Heart left ventricle (tissue), 16 donors: ENCODE measurements around the gene OLFML3. TPM values are rescaled to one million over a fixed set of nuclear protein-coding genes. Genes with fewer than 3 reads are reported as not detected.
A peak's percentile ranks its signal among the peaks of the same experiment; 100 is the strongest.

Experiments
- ATAC-seq, 4 donors: fragments of 200-7000 bp; cut with Tn5 transposase; one replicate each; pipeline ENCODE4 v1.9.1; 2020 to 2022; ENCODE audit warnings: moderate library complexity in 4 of 4, mild to moderate bottlenecking in 3 of 4, moderate number of reproducible peaks in 1 of 4
- DNase-seq, 5 donors: peaks; one replicate each; pipeline ENCODE4 v3.0.0-alpha.2; 2020
- H3K27ac ChIP-seq, 12 donors: fragments of 200-600 bp; sonication (generic) in 4 of 12; one replicate each; pipeline versions ENCODE4 v1.5.0 to v1.8.0; 2016 to 2022; ENCODE audit warnings: mild to moderate bottlenecking in 2 of 12
- H3K27me3 ChIP-seq, 9 donors: fragments of 200-600 bp; sonication (generic) in 2 of 9; one replicate each; pipeline versions ENCODE4 v1.5.1 to v1.8.0; 2016 to 2022; ENCODE audit warnings: mild to moderate bottlenecking in 3 of 9
- H3K36me3 ChIP-seq, 9 donors: fragments of 200-600 bp; sonication (generic) in 2 of 9; one replicate each; pipeline versions ENCODE4 v1.5.0 to v1.8.0; 2018 to 2022; ENCODE audit warnings: mild to moderate bottlenecking in 2 of 9
- H3K4me1 ChIP-seq, 12 donors: fragments of 200-600 bp; sonication (generic) in 4 of 12; one replicate each; pipeline versions ENCODE4 v1.5.0 to v1.8.0; 2016 to 2022; ENCODE audit warnings: mild to moderate bottlenecking in 3 of 12
- H3K4me3 ChIP-seq, 12 donors: fragments of 200-600 bp; sonication (generic) in 4 of 12; one replicate each; pipeline versions ENCODE4 v1.5.0 to v1.8.0; 2017 to 2022; ENCODE audit warnings: mild to moderate bottlenecking in 9 of 12, moderate library complexity in 4 of 12
- H3K9me3 ChIP-seq, 12 donors: fragments of 200-600 bp; sonication (generic) in 4 of 12; one replicate each; pipeline versions ENCODE4 v1.5.0 to v1.8.0; 2016 to 2022; ENCODE audit warnings: mild to moderate bottlenecking in 1 of 12
- POLR2A ChIP-seq, 2 donors: fragments of 450-650 bp; IDR thresholded peaks; one replicate each; pipeline ENCODE4 v1.6.1; 2017; ENCODE audit warnings: antibody characterized with exemption in 2 of 2, mild to moderate bottlenecking in 2 of 2, moderate library complexity in 2 of 2
- WGBS, 4 donors: extraction: QIAGEN DNeasy Blood & Tissue Kit in 2 of 4; methylation state at CpG; one replicate each; pipeline versions ENCODE4 v1.1.5 to v1.1.7; 2013 to 2018; 5-methylcytosine and 5-hydroxymethylcytosine counted together
- intact Hi-C, 10 donors: fragments of 100-400 bp; cut with DNase I; formaldehyde crosslinking; loops; one replicate each; pipeline versions ENCODE4 v1.11.1 to v1.14.2; 2022
- polyA plus RNA-seq, 2 donors: library from polyadenylated mRNA; stranded (reverse); fragments of 200-250 nt; gene quantifications; one replicate each; pipeline ENCODE4 v1.2.3, GENCODE V29; 2013
- total RNA-seq, 9 donors: library from RNA; depleted of rRNA in 2 of 9; stranded (reverse); fragments of >200 nt in 2 of 9; fragmentation: NEBNext Ultra II Directional in 3 of 9; extraction: Animal tissue kit (Norgen Biotek cat#: 25700) in 3 of 9; gene quantifications; one replicate each; pipeline versions ENCODE4 v1.1.0 to v1.2.4, GENCODE V29; 2016 to 2023
- TF ChIP-seq, protein P1 (sequence below), 12 donors: fragments of 200-600 bp; sonication (generic) in 4 of 12; IDR thresholded peaks; one replicate each; pipeline versions ENCODE4 v1.5.0 to v1.8.0; 2018 to 2022; ENCODE audit warnings: antibody characterized with exemption in 12 of 12, mild to moderate bottlenecking in 5 of 12
- donor health status: ischemic (EF 13 %, LVEDD 7.1; RV severe dilation, severe dysfunction).
- donor health status: healthy with polysubstance abuse.
- donor health status: DM: no; HTN: yes; CAD: no.
- donor health status: DM: no; HTN: no; CAD: no.
- donor health status: ischemic (EF 25% LVEDD 6.9; RV normal size, moderate dysfunction).
- donor health status: ischemic (EF 25% LVEDD 5.7; RV mildly dilated, moderate dysfunction).
- donor health status: healthy.
- donor health status: DM: yes; HTN: yes; CAD: no.
- donor health status: ischemic (EF 35%, LVEDD 5.7; RV mildly dilated, moderate dysfunction).
- donor health status: nonischemic (EF 11% LVEDD 7.7; RV severe dilation, severe dysfunction).
- donor health status: DM: yes; HTN: yes; CAD: no.
- donor health status: PGD.
- donor health status: ischemic (EF 29% LVEDD 5.4; RV normal size, mild dysfunction).
- donor health status: nonischemic (EF 23%, LVEDD 6.1; RV moderate dilation, normal function).

The OLFML3 gene
- total and polyA plus RNA-seq, 11 donors = 5.1 to 27.2 (median 12.7) TPM

DNA sequence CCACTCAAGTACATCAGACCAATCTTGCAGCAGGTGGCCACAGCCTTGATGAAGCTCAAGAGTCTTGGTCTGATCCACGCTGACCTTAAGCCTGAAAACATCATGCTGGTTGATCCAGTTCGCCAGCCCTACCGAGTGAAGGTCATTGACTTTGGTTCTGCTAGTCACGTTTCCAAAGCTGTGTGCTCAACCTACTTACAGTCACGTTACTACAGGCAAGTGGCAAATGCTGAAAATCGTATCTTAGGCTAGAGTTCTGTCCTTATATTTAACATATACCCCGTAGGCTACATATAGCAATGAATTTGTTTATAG lies 38.1 kb upstream of the OLFML3 start:
- DNase-seq = no peak
- Histone ChIP-seq H3K9me3 (peaks cover 0 to 8% (median 0%) of the 10 kb centered on the region in 12 donors), H3K4me1 (peaks cover 0 to 50% (median 7%) of the 10 kb centered on the region in 12 donors), H3K36me3 (peaks cover 0 to 41% (median 31%) of the 10 kb centered on the region in 9 donors), H3K27ac (no peak overlapping the region), H3K4me3 (no peak overlapping the region), H3K27me3 (no peaks in the 10 kb centered on the region)
- no peak for ATAC-seq
- WGBS, 4 donors = 78 to 85% (median 83%) methylated on average over 7 of the region's 7 CpGs
- intact Hi-C loops = no loop called here
- TF ChIP-seq, protein P1, sequence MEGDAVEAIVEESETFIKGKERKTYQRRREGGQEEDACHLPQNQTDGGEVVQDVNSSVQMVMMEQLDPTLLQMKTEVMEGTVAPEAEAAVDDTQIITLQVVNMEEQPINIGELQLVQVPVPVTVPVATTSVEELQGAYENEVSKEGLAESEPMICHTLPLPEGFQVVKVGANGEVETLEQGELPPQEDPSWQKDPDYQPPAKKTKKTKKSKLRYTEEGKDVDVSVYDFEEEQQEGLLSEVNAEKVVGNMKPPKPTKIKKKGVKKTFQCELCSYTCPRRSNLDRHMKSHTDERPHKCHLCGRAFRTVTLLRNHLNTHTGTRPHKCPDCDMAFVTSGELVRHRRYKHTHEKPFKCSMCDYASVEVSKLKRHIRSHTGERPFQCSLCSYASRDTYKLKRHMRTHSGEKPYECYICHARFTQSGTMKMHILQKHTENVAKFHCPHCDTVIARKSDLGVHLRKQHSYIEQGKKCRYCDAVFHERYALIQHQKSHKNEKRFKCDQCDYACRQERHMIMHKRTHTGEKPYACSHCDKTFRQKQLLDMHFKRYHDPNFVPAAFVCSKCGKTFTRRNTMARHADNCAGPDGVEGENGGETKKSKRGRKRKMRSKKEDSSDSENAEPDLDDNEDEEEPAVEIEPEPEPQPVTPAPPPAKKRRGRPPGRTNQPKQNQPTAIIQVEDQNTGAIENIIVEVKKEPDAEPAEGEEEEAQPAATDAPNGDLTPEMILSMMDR (IDR thresholded peaks at IDR 0.05) = no peak
- TF ChIP-seq POLR2A (IDR thresholded peaks at IDR 0.05) = no peak

GRCh38 chr1:113942527-113942926 lies 36.7 kb upstream of the OLFML3 start:
- no peaks in the 10 kb centered on the region for H3K27me3 ChIP-seq
- peaks cover 0 to 8% (median 0%) of the 10 kb centered on the region in 12 donors for H3K9me3 ChIP-seq
- ATAC-seq (no peak), DNase-seq (no peak)
- TF ChIP-seq, protein P1 (IDR thresholded peaks at IDR 0.05) = no peak
- no peak for TF ChIP-seq POLR2A (IDR thresholded peaks at IDR 0.05)
- peaks cover 0 to 41% (median 31%) of the 10 kb centered on the region in 9 donors for H3K36me3 ChIP-seq
- peaks cover 0 to 50% (median 20%) of the 10 kb centered on the region in 12 donors for H3K4me1 ChIP-seq
- no peak overlapping the region for H3K27ac ChIP-seq
- intact Hi-C loops = no loop called here
- no peak overlapping the region for H3K4me3 ChIP-seq

- H3K4me1 ChIP-seq = peaks cover 0 to 50% (median 24%) of the 10 kb centered on the region in 12 donors
These were observed 36.1 kb upstream of the OLFML3 start for GRCh38 chr1:113943028-113943811.

DNA sequence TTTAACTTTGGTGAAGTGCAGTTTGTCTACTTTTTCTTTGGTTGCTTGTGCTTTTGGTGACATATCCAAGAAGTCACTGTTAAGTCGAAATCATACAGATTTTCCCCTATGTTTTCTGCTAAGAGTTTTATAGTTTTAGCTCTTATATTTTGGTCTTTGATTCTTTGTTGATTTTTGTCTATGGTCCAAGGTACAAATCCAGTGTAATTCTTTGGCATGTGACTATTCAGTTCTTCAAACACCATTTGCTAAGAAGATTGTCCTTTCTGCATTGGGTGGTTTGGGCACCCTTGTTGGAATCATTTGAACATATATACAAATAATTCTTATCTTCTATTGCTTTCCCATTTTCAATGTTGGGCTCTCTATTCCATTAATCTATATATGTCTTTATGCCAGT lies 33.9 kb upstream of the OLFML3 start:
- DNase-seq = no peak
- no peak for ATAC-seq
- Histone ChIP-seq H3K4me1 (peaks cover 0 to 56% (median 25%) of the 10 kb centered on the region in 12 donors), H3K36me3 (peaks cover 0 to 41% (median 29%) of the 10 kb centered on the region in 9 donors), H3K4me3 (no peak overlapping the region), H3K27ac (no peak overlapping the region), H3K9me3 (peaks cover 0 to 8% (median 0%) of the 10 kb centered on the region in 12 donors), H3K27me3 (no peaks in the 10 kb centered on the region)
- intact Hi-C loops = no loop called here
- 94 to 100% (median 99%) methylated on average over 1 of the region's 1 CpG for WGBS, 4 donors
- TF ChIP-seq POLR2A (IDR thresholded peaks at IDR 0.05) = no peak
- TF ChIP-seq, protein P1 (IDR thresholded peaks at IDR 0.05) = no peak

More at GRCh38 chr1:113943028-113943811, 36.1 kb upstream of the OLFML3 start:
- Histone ChIP-seq H3K36me3 (peaks cover 0 to 41% (median 31%) of the 10 kb centered on the region in 9 donors), H3K4me3 (no peak overlapping the region), H3K27me3 (no peaks in the 10 kb centered on the region), H3K27ac (no peak overlapping the region), H3K9me3 (peaks cover 0 to 8% (median 0%) of the 10 kb centered on the region in 12 donors)
- TF ChIP-seq POLR2A (IDR thresholded peaks at IDR 0.05) = no peak
- TF ChIP-seq, protein P1 (IDR thresholded peaks at IDR 0.05) = no peak
- ATAC-seq (peak in 1 of 4 donors; percentile 29), DNase-seq (no peak)
- intact Hi-C loops = no loop called here
